Measurements from ENCODE around the gene DPH7.
"Not testable (repeated sequence)": the region's sequence is repeated elsewhere in the genome, so short reads cannot be mapped to it uniquely, and the experiment has no call there.

The DPH7 gene

DNA sequence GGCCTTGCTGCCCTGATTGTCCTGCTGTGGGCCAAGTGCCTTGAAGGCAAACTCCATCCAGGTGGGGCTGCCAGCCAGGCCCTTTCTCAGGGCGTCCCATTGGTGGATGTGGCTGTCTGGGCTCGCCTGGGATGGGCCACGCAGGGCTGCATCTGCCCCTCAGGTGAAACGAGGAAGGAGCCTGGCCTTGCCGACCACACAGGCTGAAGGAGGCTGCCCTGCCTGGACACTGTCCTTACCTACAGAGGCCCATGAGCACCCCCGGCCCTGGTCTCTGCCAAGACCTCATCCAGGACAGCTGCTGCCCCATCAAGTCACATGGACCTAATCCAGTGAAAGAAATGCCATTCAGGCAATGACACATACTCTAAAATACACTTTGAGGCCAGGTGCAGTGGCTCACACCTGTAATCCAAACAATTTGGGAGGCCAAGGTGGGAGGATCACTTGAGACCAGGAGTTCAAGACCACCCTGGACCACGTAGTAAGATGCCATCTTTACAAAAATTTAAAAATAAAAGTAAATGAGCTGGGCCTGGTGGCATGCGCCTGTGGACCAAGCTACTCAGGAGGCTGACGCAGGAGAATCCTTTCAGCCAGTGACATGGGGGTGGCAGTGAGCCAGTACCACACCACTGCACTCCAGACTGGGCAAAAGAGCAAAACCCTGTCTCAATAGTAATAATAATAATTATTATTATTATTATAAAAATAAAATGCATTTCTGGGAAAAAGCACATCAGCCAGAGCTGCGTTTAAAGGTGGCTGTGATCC lies 62.4 kb downstream of the DPH7 start:
- no peak for DNase-seq (ENCODE audit: low read depth)

GRCh38 chr9:137515338-137515724 lies 63.4 kb downstream of the DPH7 start:
- DNase-seq (ENCODE audit: low read depth), result no peak

GRCh38 chr9:137514691-137515337 lies 63.9 kb downstream of the DPH7 start:
- no peak for DNase-seq (ENCODE audit: low read depth)

DNA sequence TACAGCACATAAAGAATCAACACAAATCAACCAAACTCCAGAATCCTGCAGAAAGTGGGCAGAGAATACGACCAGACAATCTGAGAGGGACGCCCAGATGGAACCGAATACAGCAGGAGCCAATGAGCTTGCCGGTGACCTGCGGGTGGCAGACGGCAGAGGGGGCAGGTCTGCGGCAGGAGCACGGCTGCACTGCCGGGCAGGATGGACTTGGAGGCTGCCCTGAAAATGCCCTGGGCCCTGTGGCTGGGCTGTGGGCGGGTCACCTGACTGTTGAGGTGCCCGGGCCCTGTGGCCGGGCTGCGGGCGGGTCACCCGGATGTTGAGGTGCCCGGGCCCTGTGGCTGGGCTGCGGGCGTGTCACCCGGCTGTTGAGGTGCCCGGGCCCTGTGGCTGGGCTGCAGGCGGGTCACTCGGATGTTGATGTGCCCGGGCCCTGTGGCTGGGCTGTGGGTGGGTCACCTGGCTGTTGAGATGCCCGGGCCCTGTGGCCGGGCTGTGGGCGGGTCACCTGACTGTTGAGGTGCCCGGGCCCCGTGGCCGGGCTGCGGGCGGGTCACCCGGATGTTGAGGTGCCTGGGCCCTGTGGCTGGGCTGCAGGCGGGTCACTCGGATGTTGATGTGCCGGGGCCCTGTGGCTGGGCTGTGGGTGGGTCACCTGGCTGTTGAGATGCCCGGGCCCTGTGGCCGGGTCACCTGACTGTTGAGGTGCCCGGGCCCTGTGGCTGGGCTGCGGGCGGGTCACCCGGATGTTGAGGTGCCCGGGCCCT lies 64.7 kb downstream of the DPH7 start:
- DNase-seq (ENCODE audit: low read depth), result not testable (repeated sequence)

DNA sequence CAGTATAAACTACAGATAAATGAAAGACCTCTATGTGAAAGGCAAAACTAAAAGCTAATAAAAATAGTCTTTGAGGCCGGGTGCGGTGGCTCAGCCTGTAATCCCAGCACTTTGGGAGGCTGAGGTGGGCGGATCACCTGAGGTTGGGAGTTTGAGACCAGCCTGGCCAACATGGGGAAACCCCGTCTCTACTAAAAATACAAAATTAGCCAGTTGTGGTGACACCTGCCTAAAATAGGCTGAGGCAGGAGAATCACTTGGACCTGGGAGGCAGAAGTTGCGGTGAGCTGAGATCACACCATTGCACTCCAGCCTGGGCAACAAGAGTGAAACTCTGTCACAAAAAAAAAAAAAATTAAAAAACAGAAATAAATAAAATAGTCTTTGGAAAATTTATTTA lies 65.6 kb downstream of the DPH7 start:
- not testable (repeated sequence) for DNase-seq (ENCODE audit: low read depth)

- no peak for DNase-seq (ENCODE audit: low read depth)
These were observed 66.8 kb downstream of the DPH7 start for GRCh38 chr9:137511758-137512463.

DNA sequence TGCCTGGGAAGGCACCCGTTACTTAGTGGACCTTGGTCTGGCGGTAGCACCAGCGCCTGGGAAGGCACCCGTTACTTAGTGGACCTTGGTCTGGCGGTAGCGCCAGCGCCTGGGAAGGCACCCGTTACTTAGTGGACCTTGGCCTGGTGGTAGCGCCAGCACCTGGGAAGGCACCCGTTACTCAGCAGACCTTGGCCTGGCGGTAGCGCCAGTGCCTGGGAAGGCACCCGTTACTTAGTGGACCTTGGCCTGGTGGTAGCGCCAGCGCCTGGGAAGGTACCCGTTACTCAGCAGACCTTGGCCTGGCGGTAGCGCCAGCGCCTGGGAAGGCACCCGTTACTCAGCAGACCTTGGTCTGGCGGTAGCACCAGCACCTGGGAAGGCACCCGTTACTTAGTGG lies 67.6 kb downstream of the DPH7 start:
- not testable (repeated sequence) for DNase-seq (ENCODE audit: low read depth)

DNA sequence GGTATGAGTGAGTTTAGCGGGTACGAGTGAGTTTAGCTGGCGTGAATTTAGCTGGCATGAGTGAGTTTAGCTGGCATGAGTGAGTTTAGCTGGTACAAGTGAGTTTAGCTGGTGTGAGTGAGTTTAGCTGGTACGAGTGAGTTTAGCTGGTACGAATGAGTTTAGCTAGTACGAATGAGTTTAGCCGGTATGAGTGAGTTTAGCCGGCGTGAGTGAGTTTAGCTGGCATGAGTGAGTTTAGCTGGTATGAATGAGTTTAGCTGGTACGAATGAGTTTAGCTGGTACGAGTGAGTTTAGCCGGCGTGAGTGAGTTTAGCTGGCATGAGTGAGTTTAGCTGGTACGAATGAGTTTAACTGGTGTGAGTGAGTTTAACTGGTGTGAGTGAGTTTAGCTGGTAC lies 69.5 kb downstream of the DPH7 start:
- no peak for DNase-seq (ENCODE audit: low read depth)

DNA sequence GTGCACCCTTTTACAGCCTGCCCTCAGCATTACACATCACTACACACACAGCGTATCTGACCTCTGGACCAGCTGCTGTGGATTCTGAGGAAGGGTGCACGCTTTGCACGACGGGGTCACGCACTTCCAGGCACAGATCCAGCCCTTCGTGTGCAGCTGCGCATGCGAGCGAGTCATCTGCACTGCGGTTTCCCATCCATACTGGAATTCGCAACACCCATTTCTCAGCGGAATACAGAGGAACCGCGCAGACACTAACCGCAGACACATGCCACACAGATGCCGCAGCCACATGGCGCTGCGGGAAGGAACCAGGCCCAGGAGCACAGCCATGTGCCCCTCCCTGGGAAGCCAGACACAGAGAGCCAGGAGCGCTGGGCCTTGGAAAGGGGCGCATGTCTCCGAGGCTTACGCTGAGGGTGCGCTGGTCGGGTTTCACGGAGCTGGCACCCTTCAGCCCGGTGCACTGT lies 72.0 kb downstream of the DPH7 start:
- no peak for DNase-seq (ENCODE audit: low read depth)

DNA sequence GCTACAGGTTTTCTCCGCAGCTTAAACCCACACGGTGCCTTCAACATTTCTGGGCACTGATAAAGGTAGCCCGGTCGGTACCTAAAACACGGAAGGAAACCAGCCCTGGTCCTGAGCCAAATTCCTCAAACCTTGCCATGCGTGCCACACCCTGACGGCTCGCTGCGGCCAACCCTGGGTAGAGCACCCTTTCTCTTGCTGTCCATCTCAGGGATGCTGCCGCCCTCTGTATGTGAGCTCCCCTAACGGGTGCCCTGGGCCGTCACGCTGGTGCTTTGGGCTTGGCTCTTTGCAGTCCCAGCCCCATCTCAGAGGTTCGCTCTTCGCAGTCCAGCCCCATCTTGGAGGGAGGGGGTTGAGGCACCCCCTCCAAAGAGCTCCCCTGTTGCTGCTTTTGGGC lies 72.5 kb downstream of the DPH7 start:
- no peak for DNase-seq (ENCODE audit: low read depth)

- DNase-seq (ENCODE audit: low read depth), result no peak
These were observed 73.1 kb downstream of the DPH7 start for GRCh38 chr9:137505421-137506140.

Measured in stimulated activated CD8-positive, alpha-beta memory T cell treated with anti-CD3 and anti-CD28 coated beads, Interleukin-12 subunit alpha, Interleukin-12 subunit beta, amount 100 ng/mL, for 4 hours (primary cell).